K562 (cell line): ENCODE data around the gene PUM2. TPM values are rescaled to one million over a fixed set of nuclear protein-coding genes. Genes with fewer than 3 reads are reported as not detected.

Experiments
- ATAC-seq: fragments of 200-7000 bp; cut with Tn5 transposase; 3 replicates; pipeline ENCODE4 v1.9.1; 2020; ENCODE audit warnings: moderate library complexity
- BruUV-seq: library from RNA; stranded (reverse); fragments of 400-500 nt; replicated peaks from 2 replicates; lab custom pipeline; 2021; lab: Mats Ljungman, UMichigan
- CTCF ChIA-PET: fragments of 300-600 bp; formaldehyde crosslinking; extraction: SDS; loops from one replicate; lab custom pipeline; 2021; ENCODE audit warnings: low intra/inter-chr PET ratio; lab: Yijun Ruan, JAX
- POLR2A ChIA-PET: fragments of 300-600, 350-650 bp; sonication (Branson Sonifier 250); formaldehyde crosslinking; extraction: SDS; loops from one replicate; lab custom pipeline; 2021; ENCODE audit warnings: antibody characterized with exemption, inconsistent platforms; lab: Yijun Ruan, JAX
- DNase-seq, 4 experiments: peaks; one replicate each; pipeline versions ENCODE4 v3.0.0 to v3.0.0-alpha.2; 2011 to 2018; ENCODE audit warnings: low spot score in 3 of 4, mixed read lengths in 3 of 4; ENCODE audit errors: extremely low read depth in 1 of 4
- FAIRE-seq: peaks from 2 replicates; lab custom pipeline; 2011; peaks lifted over from hg19 to GRCh38; lab: Jason Lieb, UNC
- H2AFZ ChIP-seq: 2 replicates; pipeline ENCODE4 v1.6.0; 2011; ENCODE audit warnings: low read depth, low read length, control low read depth, inconsistent platforms
- H3K27ac ChIP-seq: fragments of 200-600 bp; 3 replicates; pipeline ENCODE4 v1.8.0; 2011; ENCODE audit warnings: low read depth, mild to moderate bottlenecking, control low read depth, inconsistent platforms, low read length, moderate library complexity, mixed read lengths; ENCODE audit errors: extremely low read depth
- H3K27me3 ChIP-seq, 2 experiments: fragments of 300-600 bp in 1 of 2; 2 replicates in 1 of 2; 3 replicates in 1 of 2; pipeline versions ENCODE4 v1.6.0 to v1.8.0; 2011; ENCODE audit warnings: inconsistent platforms in 2 of 2, low read length in 2 of 2, mild to moderate bottlenecking in 1 of 2, mixed read lengths in 1 of 2, moderate library complexity in 1 of 2; ENCODE audit not compliant: control insufficient read depth in 2 of 2, insufficient read depth in 2 of 2
- H3K36me3 ChIP-seq: fragments of 300-600 bp; 3 replicates; pipeline ENCODE4 v1.8.0; 2011; ENCODE audit warnings: mild to moderate bottlenecking, low read length, inconsistent platforms; ENCODE audit not compliant: control insufficient read depth, insufficient read depth
- H3K4me1 ChIP-seq, 2 experiments: fragments of 200-600 bp in 1 of 2; replicated peaks in 1 of 2; 2 replicates in 1 of 2; 3 replicates in 1 of 2; pipeline versions ENCODE4 v1.5.1 to v1.8.0; 2011; ENCODE audit warnings: inconsistent platforms in 2 of 2, low read length in 2 of 2, mild to moderate bottlenecking in 1 of 2, mixed read lengths in 1 of 2, moderate library complexity in 1 of 2; ENCODE audit not compliant: control insufficient read depth in 2 of 2, insufficient read depth in 2 of 2
- H3K4me2 ChIP-seq: 2 replicates; pipeline ENCODE4 v1.6.1; 2011; ENCODE audit warnings: low read length, control low read depth, inconsistent platforms, mixed read lengths; ENCODE audit not compliant: insufficient read depth
- H3K4me3 ChIP-seq: fragments of 200-600 bp; sonication (generic), shearing (Covaris generic); 2 replicates; pipeline ENCODE4 v1.5.1; 2016; ENCODE audit warnings: control low read depth, inconsistent platforms
- H3K79me2 ChIP-seq: fragments of 200-600 bp; 3 replicates; pipeline ENCODE4 v1.8.0; 2011; ENCODE audit warnings: low read length, inconsistent platforms; ENCODE audit not compliant: control insufficient read depth, insufficient read depth
- H3K9ac ChIP-seq, 2 experiments: 2 replicates each; pipeline versions ENCODE4 v1.6.0 to v1.6.1; 2011; ENCODE audit warnings: low read depth in 2 of 2, low read length in 2 of 2, control low read depth in 1 of 2, inconsistent platforms in 1 of 2, mild to moderate bottlenecking in 1 of 2, mixed read lengths in 1 of 2; ENCODE audit not compliant: insufficient read depth in 1 of 2
- H3K9me1 ChIP-seq: one replicate; pipeline ENCODE4 v1.6.0; 2011; ENCODE audit warnings: inconsistent platforms, mild to moderate bottlenecking, low read length, moderate library complexity; ENCODE audit not compliant: control insufficient read depth, insufficient read depth
- H3K9me3 ChIP-seq: replicated peaks from 2 replicates; pipeline ENCODE4 v1.5.1; 2011; ENCODE audit warnings: low read depth, low read length, inconsistent platforms; ENCODE audit not compliant: control insufficient read depth, insufficient read depth
- H4K20me1 ChIP-seq: replicated peaks from 2 replicates; pipeline ENCODE4 v1.6.1; 2011; ENCODE audit warnings: low read length, inconsistent platforms, mixed read lengths; ENCODE audit not compliant: control insufficient read depth, insufficient read depth
- ADNP ChIP-seq: fragments of 200-800 bp; sonication (Bioruptor generic); IDR thresholded peaks from 2 replicates; pipeline ENCODE4 v1.6.1; 2016; ENCODE audit warnings: missing genetic modification characterization, missing compliant biosample characterization
- BCL6 ChIP-seq: fragments of 250-450 bp; sonication (Bioruptor Pico); IDR thresholded peaks from 2 replicates; pipeline ENCODE4 v1.4.0; 2020
- CBFA2T2 ChIP-seq: fragments of 450-650 bp; conservative IDR thresholded peaks from 2 replicates; pipeline ENCODE4 v1.6.1; 2017; ENCODE audit warnings: mild to moderate bottlenecking
- CEBPZ ChIP-seq: fragments of 150-350 bp; IDR thresholded peaks from 2 replicates; pipeline ENCODE4 v1.6.1; 2014; ENCODE audit warnings: low read depth, mild to moderate bottlenecking, low read length, borderline replicate concordance
- E2F3 ChIP-seq: fragments of 250-450 bp; sonication (Bioruptor Pico); IDR thresholded peaks from 2 replicates; pipeline ENCODE4 v1.4.0; 2020; ENCODE audit warnings: mild to moderate bottlenecking
- FOXA1 ChIP-seq: fragments of 450-650 bp; IDR thresholded peaks from 2 replicates; pipeline ENCODE4 v1.6.1; 2016; ENCODE audit warnings: mild to moderate bottlenecking, borderline replicate concordance
- IFI16 ChIP-seq: fragments of 250-450 bp; sonication (Bioruptor Pico); IDR thresholded peaks from 2 replicates; pipeline ENCODE4 v2.1.2; 2022; ENCODE audit warnings: mild to moderate bottlenecking, inconsistent platforms
- KLF1 ChIP-seq: fragments of 450-650 bp; IDR thresholded peaks from 2 replicates; pipeline ENCODE4 v1.6.1; 2016; ENCODE audit warnings: missing genetic modification characterization, missing compliant biosample characterization
- RBFOX2 ChIP-seq: fragments of 200-400 bp; formaldehyde crosslinking; IDR thresholded peaks from 2 replicates; pipeline ENCODE4 v1.6.1; 2017; ENCODE audit warnings: low read depth, mild to moderate bottlenecking, low read length, moderate library complexity
- SETDB1 ChIP-seq: IDR thresholded peaks from one replicate; pipeline ENCODE4 v1.6.1; 2012; ENCODE audit warnings: low read length, control low read depth, inconsistent platforms
- SRF ChIP-seq, 2 experiments: fragments of 250-450, 450-650 bp in 1 of 2; sonication (Bioruptor Pico) in 1 of 2; sonication (generic) in 1 of 2; formaldehyde crosslinking; IDR thresholded peaks; 2 replicates each; pipeline versions ENCODE4 v1.5.0 to v1.5.1; 2020 to 2022; ENCODE audit warnings: mild to moderate bottlenecking in 1 of 2, missing genetic modification reagents in 1 of 2
- XRCC4 ChIP-seq: IDR thresholded peaks from one replicate; pipeline ENCODE4 v1.6.1; 2011; ENCODE audit not compliant: insufficient read depth, insufficient read length; ENCODE audit errors: extremely low read depth
- ZNF354B ChIP-seq: fragments of 250-450 bp; sonication (Bioruptor Pico); IDR thresholded peaks from 2 replicates; pipeline ENCODE4 v1.4.0; 2020
- WGBS: fragments of 100-300 bp; shearing (Covaris generic); methylation state at CpG from one replicate; pipeline ENCODE4 v1.1.6; 2016; ENCODE audit warnings: low coverage, mixed read lengths; ENCODE audit not compliant: insufficient coverage; ENCODE audit errors: missing lambda C conversion rate; 5-methylcytosine and 5-hydroxymethylcytosine counted together
- in situ Hi-C: fragments of 300-500 bp; cut with MboI; formaldehyde crosslinking; loops from 4 replicates; pipeline ENCODE4 v1.15.0; 2018; ENCODE audit warnings: inconsistent platforms, mixed read lengths
- intact Hi-C: fragments of 100-400 bp; cut with micrococcal nuclease; formaldehyde crosslinking; loops from 2 replicates; pipeline ENCODE4 v1.14.2; 2022
- polyA plus RNA-seq, 8 experiments: library from polyadenylated mRNA; depleted of rRNA in 4 of 8; stranded (reverse) in 5 of 8; unstranded in 3 of 8; fragments of >200 nt; fragmentation: Nextera tagmentation in 2 of 8; fragmentation: Illumina TruSeq in 1 of 8; extraction: Ambion mirVana in 2 of 8; extraction: Trizol in 1 of 8; gene quantifications; 2 replicates each; pipeline versions ENCODE4 v1.2.1 to v1.2.3, GENCODE V29; 2011 to 2014; ENCODE audit warnings: inconsistent platforms in 1 of 8, missing spikeins in 1 of 8
- total RNA-seq, 7 experiments: library from RNA; depleted of rRNA in 6 of 7; stranded (reverse); fragments of >200 nt in 6 of 7; fragmentation: Illumina TruSeq in 2 of 7; extraction: Trizol in 2 of 7; gene quantifications; 2 replicates each; pipeline versions ENCODE4 v1.2.1 to v1.2.3, GENCODE V29; 2011 to 2021; ENCODE audit warnings: low replicate concordance in 1 of 7
- TF ChIP-seq, protein P1 (sequence below): fragments of 200-800 bp; sonication (Bioruptor generic); IDR thresholded peaks from 2 replicates; pipeline ENCODE4 v1.6.1; 2017; ENCODE audit warnings: missing genetic modification characterization, missing compliant biosample characterization
- TF ChIP-seq, protein P2 (sequence below): fragments of 250-450 bp; sonication (Bioruptor Pico); IDR thresholded peaks from 2 replicates; pipeline ENCODE4 v1.4.0; 2020; ENCODE audit warnings: mild to moderate bottlenecking, moderate library complexity
- TF ChIP-seq, protein P3 (sequence below): fragments of 450-650 bp; formaldehyde crosslinking; IDR thresholded peaks from 2 replicates; pipeline ENCODE4 v1.4.0; 2020; ENCODE audit warnings: mild to moderate bottlenecking, moderate library complexity

The PUM2 gene
- total and polyA plus RNA-seq, 9 of the 15 experiments (the other 6 are each of a cell fraction or from before 2014, with no cell fraction given): 13.4 to 61.9 (median 28.3) TPM

DNA sequence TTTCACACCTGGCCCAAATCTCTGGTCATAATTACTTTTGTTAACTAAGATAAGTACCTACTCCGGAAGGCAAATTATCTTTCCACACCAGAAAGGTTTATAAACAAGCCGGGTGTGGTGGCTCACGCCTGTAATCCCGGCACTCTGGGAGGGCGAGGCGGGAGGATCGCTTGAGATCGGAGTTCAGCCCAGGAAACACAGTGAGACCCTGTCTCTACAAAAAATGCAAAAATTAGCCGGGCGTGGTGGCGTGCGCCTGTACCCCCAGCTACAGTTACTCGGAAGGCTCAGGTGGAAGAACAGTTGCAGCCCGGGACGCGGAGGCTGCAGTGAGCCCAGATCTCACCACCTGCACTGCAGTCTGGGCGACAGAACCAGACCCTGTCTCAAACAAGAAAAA lies 2.1 kb downstream of the PUM2 start:
- Histone ChIP-seq H3K27ac (peak overlapping the region; percentile 6; the same call in 2 of the 3 replicates), H3K27me3 (no peaks in the 10 kb centered on the region), H3K79me2 (peaks cover 70% of the 10 kb centered on the region), H3K36me3 (peaks cover 10% of the 10 kb centered on the region; the same call in 2 of the 3 replicates), H3K4me3 (peak overlapping the region; percentile 83; the same call in 1 of the 2 replicates), H3K9me1 (peaks cover 6% of the 10 kb centered on the region), H3K9ac (peak overlapping the region; percentile 85 to 94), H3K4me2 (peak overlapping the region; percentile 84), H3K9me3 (no peaks in the 10 kb centered on the region), H3K4me1 (peaks cover 31 to 43% of the 10 kb centered on the region in 2 experiments), H4K20me1 (peaks cover 45% of the 10 kb centered on the region), H2AFZ (no peak overlapping the region)
- POLR2A ChIA-PET: no interaction called here
- in situ Hi-C loops (no loop called here), intact Hi-C loops (loop anchor here (2.0 kb wide), 1 partner anchor 452 kb away; no protein-coding TSS in a partner anchor)
- WGBS: 11% methylated on average over 17 of the region's 17 CpGs
- CTCF ChIA-PET: no interaction called here
- FAIRE-seq (no peak), DNase-seq (peak in 2 of 4 experiments; percentile 19 to 72), ATAC-seq (peak; percentile 1)
- BruUV-seq: no TSS peak
- TF ChIP-seq E2F3 (CRISPR knock-in tag) (no peak), CBFA2T2 (peak; percentile 84), FOXA1 (no peak), ZNF354B (no peak), ADNP (tag) (no peak), SRF (CRISPR knock-in tag; IDR thresholded peaks at IDR 0.05) (no peak), XRCC4 (no peak), IFI16 (CRISPR knock-in tag) (no peak), SETDB1 (no peak), BCL6 (CRISPR knock-in tag) (no peak), KLF1 (no peak), CEBPZ (no peak), RBFOX2 (peak; percentile 54)
- TF ChIP-seq, protein P1, sequence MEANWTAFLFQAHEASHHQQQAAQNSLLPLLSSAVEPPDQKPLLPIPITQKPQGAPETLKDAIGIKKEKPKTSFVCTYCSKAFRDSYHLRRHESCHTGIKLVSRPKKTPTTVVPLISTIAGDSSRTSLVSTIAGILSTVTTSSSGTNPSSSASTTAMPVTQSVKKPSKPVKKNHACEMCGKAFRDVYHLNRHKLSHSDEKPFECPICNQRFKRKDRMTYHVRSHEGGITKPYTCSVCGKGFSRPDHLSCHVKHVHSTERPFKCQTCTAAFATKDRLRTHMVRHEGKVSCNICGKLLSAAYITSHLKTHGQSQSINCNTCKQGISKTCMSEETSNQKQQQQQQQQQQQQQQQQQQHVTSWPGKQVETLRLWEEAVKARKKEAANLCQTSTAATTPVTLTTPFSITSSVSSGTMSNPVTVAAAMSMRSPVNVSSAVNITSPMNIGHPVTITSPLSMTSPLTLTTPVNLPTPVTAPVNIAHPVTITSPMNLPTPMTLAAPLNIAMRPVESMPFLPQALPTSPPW (CRISPR knock-in tag): no peak
- TF ChIP-seq, protein P2, sequence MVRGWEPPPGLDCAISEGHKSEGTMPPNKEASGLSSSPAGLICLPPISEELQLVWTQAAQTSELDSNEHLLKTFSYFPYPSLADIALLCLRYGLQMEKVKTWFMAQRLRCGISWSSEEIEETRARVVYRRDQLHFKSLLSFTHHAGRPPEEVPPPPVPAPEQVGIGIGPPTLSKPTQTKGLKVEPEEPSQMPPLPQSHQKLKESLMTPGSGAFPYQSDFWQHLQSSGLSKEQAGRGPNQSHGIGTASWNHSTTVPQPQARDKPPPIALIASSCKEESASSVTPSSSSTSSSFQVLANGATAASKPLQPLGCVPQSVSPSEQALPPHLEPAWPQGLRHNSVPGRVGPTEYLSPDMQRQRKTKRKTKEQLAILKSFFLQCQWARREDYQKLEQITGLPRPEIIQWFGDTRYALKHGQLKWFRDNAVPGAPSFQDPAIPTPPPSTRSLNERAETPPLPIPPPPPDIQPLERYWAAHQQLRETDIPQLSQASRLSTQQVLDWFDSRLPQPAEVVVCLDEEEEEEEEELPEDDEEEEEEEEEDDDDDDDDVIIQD (CRISPR knock-in tag): no peak
- TF ChIP-seq, protein P3, sequence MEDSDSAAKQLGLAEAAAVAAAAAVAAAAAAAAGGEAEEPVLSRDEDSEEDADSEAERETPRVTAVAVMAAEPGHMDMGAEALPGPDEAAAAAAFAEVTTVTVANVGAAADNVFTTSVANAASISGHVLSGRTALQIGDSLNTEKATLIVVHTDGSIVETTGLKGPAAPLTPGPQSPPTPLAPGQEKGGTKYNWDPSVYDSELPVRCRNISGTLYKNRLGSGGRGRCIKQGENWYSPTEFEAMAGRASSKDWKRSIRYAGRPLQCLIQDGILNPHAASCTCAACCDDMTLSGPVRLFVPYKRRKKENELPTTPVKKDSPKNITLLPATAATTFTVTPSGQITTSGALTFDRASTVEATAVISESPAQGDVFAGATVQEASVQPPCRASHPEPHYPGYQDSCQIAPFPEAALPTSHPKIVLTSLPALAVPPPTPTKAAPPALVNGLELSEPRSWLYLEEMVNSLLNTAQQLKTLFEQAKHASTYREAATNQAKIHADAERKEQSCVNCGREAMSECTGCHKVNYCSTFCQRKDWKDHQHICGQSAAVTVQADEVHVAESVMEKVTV (CRISPR knock-in tag): no peak
